HL-60 (cell line): ENCODE measurements around the gene EIF4E2.
A peak's percentile ranks its signal among the peaks of the same experiment; 100 is the strongest.

Experiments
- DNase-seq, 2 experiments: peaks; one replicate each; pipeline ENCODE4 v3.0.0-alpha.2; 2010 to 2020; ENCODE audit warnings: low read depth in 1 of 2, low spot score in 1 of 2
- H3K27ac ChIP-seq: fragments of 250-450 bp; sonication (Bioruptor Pico); replicated peaks from 2 replicates; pipeline ENCODE4 v1.5.1; 2020; ENCODE audit warnings: mild to moderate bottlenecking, moderate library complexity
- H3K27me3 ChIP-seq: fragments of 250-450 bp; sonication (Bioruptor Pico); 2 replicates; pipeline ENCODE4 v1.5.1; 2021; ENCODE audit warnings: mild to moderate bottlenecking, moderate library complexity; ENCODE audit not compliant: insufficient read depth, poor library complexity, severe bottlenecking
- H3K4me3 ChIP-seq: replicated peaks from 2 replicates; pipeline ENCODE4 v1.5.1; 2011; ENCODE audit warnings: mild to moderate bottlenecking, control low read depth, low read length; ENCODE audit not compliant: insufficient read depth
- GABPA ChIP-seq: IDR thresholded peaks from 2 replicates; pipeline ENCODE4 v1.6.1; 2012; ENCODE audit warnings: low read depth
- POLR2AphosphoS5 ChIP-seq: IDR thresholded peaks from 2 replicates; pipeline ENCODE4 v1.6.1; 2012; ENCODE audit warnings: low read depth
- SPI1 ChIP-seq: IDR thresholded peaks from 2 replicates; pipeline ENCODE4 v1.6.1; 2012; ENCODE audit warnings: low read depth, mild to moderate bottlenecking, borderline replicate concordance
- TF ChIP-seq, protein P1 (sequence below): IDR thresholded peaks from one replicate; pipeline ENCODE4 v1.5.1; 2011; ENCODE audit warnings: low read length, control low read depth, inconsistent platforms; ENCODE audit not compliant: insufficient read depth
- TF ChIP-seq, protein P2 (sequence below): IDR thresholded peaks from 2 replicates; pipeline ENCODE4 v1.6.1; 2012; ENCODE audit warnings: low read depth; ENCODE audit not compliant: insufficient replicate concordance

The EIF4E2 gene

DNA sequence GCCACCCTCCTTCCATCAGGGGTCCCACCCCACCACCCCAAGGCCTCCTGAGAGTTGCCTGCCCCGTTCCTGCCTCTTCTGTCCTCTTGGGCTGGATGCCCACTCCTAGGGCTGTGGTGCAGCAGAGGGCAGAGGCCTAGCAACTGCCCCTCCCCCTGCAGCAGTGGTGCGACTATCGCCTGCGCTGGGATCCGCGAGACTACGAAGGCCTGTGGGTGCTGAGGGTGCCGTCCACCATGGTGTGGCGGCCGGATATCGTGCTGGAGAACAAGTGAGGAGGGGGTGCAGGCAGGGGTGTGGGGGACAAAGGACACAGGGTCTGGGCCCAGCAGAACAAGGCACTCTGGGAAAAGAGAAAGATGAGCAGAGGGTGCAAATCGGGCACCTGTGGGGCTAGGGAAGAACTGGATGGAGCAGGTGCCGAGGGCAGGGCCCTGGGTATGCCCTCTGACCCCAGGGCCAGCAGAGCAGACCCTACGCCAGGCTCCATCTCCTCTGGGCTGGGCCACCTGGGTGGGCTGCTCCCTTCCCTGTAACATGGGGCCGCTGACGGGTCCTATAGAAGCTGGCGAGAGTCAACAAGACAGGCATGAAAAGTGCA is 9.9 kb upstream of the EIF4E2 start:
- no peak for TF ChIP-seq SPI1
- TF ChIP-seq POLR2AphosphoS5, result no peak
- TF ChIP-seq, protein P1, sequence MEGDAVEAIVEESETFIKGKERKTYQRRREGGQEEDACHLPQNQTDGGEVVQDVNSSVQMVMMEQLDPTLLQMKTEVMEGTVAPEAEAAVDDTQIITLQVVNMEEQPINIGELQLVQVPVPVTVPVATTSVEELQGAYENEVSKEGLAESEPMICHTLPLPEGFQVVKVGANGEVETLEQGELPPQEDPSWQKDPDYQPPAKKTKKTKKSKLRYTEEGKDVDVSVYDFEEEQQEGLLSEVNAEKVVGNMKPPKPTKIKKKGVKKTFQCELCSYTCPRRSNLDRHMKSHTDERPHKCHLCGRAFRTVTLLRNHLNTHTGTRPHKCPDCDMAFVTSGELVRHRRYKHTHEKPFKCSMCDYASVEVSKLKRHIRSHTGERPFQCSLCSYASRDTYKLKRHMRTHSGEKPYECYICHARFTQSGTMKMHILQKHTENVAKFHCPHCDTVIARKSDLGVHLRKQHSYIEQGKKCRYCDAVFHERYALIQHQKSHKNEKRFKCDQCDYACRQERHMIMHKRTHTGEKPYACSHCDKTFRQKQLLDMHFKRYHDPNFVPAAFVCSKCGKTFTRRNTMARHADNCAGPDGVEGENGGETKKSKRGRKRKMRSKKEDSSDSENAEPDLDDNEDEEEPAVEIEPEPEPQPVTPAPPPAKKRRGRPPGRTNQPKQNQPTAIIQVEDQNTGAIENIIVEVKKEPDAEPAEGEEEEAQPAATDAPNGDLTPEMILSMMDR, result no peak
- TF ChIP-seq GABPA, result no peak
- TF ChIP-seq, protein P2, sequence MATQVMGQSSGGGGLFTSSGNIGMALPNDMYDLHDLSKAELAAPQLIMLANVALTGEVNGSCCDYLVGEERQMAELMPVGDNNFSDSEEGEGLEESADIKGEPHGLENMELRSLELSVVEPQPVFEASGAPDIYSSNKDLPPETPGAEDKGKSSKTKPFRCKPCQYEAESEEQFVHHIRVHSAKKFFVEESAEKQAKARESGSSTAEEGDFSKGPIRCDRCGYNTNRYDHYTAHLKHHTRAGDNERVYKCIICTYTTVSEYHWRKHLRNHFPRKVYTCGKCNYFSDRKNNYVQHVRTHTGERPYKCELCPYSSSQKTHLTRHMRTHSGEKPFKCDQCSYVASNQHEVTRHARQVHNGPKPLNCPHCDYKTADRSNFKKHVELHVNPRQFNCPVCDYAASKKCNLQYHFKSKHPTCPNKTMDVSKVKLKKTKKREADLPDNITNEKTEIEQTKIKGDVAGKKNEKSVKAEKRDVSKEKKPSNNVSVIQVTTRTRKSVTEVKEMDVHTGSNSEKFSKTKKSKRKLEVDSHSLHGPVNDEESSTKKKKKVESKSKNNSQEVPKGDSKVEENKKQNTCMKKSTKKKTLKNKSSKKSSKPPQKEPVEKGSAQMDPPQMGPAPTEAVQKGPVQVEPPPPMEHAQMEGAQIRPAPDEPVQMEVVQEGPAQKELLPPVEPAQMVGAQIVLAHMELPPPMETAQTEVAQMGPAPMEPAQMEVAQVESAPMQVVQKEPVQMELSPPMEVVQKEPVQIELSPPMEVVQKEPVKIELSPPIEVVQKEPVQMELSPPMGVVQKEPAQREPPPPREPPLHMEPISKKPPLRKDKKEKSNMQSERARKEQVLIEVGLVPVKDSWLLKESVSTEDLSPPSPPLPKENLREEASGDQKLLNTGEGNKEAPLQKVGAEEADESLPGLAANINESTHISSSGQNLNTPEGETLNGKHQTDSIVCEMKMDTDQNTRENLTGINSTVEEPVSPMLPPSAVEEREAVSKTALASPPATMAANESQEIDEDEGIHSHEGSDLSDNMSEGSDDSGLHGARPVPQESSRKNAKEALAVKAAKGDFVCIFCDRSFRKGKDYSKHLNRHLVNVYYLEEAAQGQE, result no peak
- Histone ChIP-seq H3K27me3 (no peaks in the 10 kb centered on the region), H3K4me3 (no peak overlapping the region), H3K27ac (no peak overlapping the region)
- no peak for DNase-seq

DNA sequence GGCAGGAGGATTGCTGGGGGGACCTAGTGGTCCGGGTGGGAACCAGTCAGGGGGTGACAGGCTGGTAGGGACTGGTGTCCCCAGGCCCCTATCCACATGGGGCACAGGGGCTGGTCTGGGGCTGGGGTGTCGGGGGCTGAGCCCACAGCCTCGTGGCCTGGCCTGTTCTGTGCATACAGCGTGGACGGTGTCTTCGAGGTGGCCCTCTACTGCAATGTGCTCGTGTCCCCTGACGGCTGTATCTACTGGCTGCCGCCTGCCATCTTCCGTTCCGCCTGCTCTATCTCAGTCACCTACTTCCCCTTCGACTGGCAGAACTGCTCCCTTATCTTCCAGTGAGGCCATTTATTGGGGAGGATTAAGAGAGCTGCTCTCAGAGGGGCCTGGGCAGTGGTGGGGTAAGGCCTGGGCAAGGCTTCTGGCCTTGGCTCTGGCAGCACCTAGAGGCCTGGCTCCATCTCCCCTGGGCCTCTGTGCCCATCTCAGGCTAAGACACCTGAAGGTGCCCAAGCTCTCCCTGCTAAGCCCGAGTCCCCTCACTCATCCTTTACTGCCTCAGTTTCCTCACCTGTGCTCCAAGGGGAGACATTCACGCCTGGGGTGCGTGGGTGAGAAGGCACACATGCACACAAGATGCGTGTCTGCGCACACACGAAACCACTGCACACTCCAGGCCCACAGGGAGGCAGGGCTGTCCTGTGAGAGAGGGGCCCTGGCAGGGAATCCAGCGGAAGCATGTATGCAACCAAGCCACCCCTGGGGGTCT is 9.1 kb upstream of the EIF4E2 start:
- peak; percentile 37 for TF ChIP-seq POLR2AphosphoS5
- TF ChIP-seq, protein P2, result no peak
- TF ChIP-seq SPI1, result no peak
- TF ChIP-seq GABPA, result no peak
- TF ChIP-seq, protein P1, result no peak
- Histone ChIP-seq H3K27me3 (no peaks in the 10 kb centered on the region), H3K4me3 (no peak overlapping the region), H3K27ac (no peak overlapping the region)
- DNase-seq, result peak in 1 of 2 experiments; percentile 48

DNA sequence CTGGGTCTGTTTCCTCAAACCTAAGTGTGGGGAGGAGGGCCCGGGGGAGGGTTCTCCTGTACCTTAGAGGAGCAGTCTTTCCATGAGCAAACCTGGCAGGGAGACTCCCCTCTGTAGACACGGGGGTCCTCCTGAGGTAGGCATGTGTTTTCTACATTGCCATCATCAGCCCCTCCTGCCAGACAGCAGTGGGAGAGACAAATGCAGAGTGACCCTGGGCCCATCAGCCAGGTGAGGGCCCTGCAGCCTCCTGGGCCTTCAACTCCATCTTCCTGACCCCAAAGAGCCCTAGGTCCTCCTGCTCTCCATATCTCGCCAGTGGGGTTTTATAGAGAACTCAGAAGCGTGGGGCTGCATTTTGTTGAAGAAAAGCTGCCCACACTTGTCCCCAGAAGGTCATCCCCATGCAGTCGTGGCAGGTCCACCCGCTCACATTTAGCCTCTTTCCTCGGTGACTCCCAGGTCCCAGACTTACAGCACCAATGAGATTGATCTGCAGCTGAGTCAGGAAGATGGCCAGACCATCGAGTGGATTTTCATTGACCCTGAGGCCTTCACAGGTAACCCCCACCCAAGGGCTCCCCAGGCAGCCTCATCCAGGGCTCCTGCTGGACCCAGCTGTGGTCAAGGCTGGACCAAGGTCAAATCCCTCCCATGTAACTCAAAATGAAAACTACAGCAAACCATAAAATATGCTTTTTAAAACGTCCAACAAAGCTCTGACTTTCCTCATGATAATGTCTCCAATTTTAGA is 8.4 kb upstream of the EIF4E2 start:
- no peak overlapping the region for H3K27ac ChIP-seq
- TF ChIP-seq, protein P2, result no peak
- H3K4me3 ChIP-seq, result no peak overlapping the region
- no peak for DNase-seq
- H3K27me3 ChIP-seq, result no peaks in the 10 kb centered on the region
